GM12878 (cell line): ENCODE data around the gene MYRF. TPM values are rescaled to one million over a fixed set of nuclear protein-coding genes. Genes with fewer than 3 reads are reported as not detected.
A peak's percentile ranks its signal among the peaks of the same experiment; 100 is the strongest.

Experiments
- ATF2 ChIP-seq: IDR thresholded peaks from 2 replicates; pipeline ENCODE4 v1.6.1; 2012; ENCODE audit warnings: low read length, inconsistent platforms
- FOXK2 ChIP-seq: fragments of 450-650 bp; IDR thresholded peaks from 2 replicates; pipeline ENCODE4 v1.6.1; 2017; ENCODE audit warnings: mild to moderate bottlenecking, moderate library complexity
- MTA3 ChIP-seq: IDR thresholded peaks from 2 replicates; pipeline ENCODE4 v1.6.1; 2012; ENCODE audit warnings: low read length, inconsistent platforms, borderline replicate concordance
- NFXL1 ChIP-seq: fragments of 450-650 bp; IDR thresholded peaks from 2 replicates; pipeline ENCODE4 v1.6.1; 2017; ENCODE audit warnings: antibody characterized with exemption, mild to moderate bottlenecking, borderline replicate concordance
- NR2F1 ChIP-seq: fragments of 450-650 bp; conservative IDR thresholded peaks from 2 replicates; pipeline ENCODE4 v1.6.1; 2017; ENCODE audit warnings: mild to moderate bottlenecking
- POLR2AphosphoS5 ChIP-seq: IDR thresholded peaks from 2 replicates; pipeline ENCODE4 v1.6.1; 2011; ENCODE audit warnings: mild to moderate bottlenecking, low read length, inconsistent platforms
- SKIL ChIP-seq: fragments of 450-650 bp; IDR thresholded peaks from 2 replicates; pipeline ENCODE4 v1.6.1; 2017; ENCODE audit warnings: mild to moderate bottlenecking, low read depth, inconsistent platforms; ENCODE audit not compliant: poor library complexity, severe bottlenecking
- YY1 ChIP-seq: IDR thresholded peaks from 2 replicates; pipeline ENCODE4 v1.6.1; 2011; ENCODE audit warnings: low read depth, mild to moderate bottlenecking, low read length
- ZNF687 ChIP-seq: fragments of 450-650 bp; IDR thresholded peaks from 2 replicates; pipeline ENCODE4 v1.6.1; 2017; ENCODE audit warnings: mild to moderate bottlenecking, moderate library complexity
- ZZZ3 ChIP-seq: IDR thresholded peaks from 2 replicates; pipeline ENCODE4 v1.6.1; 2011; ENCODE audit warnings: low read depth; ENCODE audit not compliant: control insufficient read depth, insufficient read length
- polyA plus RNA-seq, 11 experiments: library from polyadenylated mRNA; depleted of rRNA in 4 of 11; unstranded in 6 of 11; stranded (reverse) in 5 of 11; fragments of >200 nt; fragmentation: Nextera tagmentation in 4 of 11; fragmentation: Illumina TruSeq in 1 of 11; extraction: Ambion mirVana in 4 of 11; extraction: Trizol in 1 of 11; gene quantifications; 1 replicate in 1 of 11; 2 replicates in 10 of 11; pipeline versions ENCODE4 v1.2.1 to v1.2.3, GENCODE V29; 2011 to 2016; ENCODE audit warnings: inconsistent platforms in 2 of 11, missing spikeins in 2 of 11, low read depth in 1 of 11
- total RNA-seq, 4 experiments: library from RNA; depleted of rRNA in 3 of 4; stranded (reverse); fragments of >200 nt in 3 of 4; fragmentation: Illumina TruSeq in 1 of 4; extraction: Trizol in 1 of 4; gene quantifications; 2 replicates each; pipeline versions ENCODE4 v1.2.1 to v1.2.3, GENCODE V29; 2013 to 2021

The MYRF gene
- total and polyA plus RNA-seq, 10 of the 15 experiments (the other 5 are each of a cell fraction or from before 2014, with no cell fraction given) = 0.27 to 15.6 (median 0.89) TPM

GRCh38 chr11:61827571-61828378 lies 75.3 kb downstream of the MYRF start, which contains the start of gene FADS2 (continued):
- TF ChIP-seq SKIL (no peak), YY1 (peak; percentile 38; the same call in 1 of the 2 replicates), NR2F1 (no peak), NFXL1 (no peak), ATF2 (no peak), ZZZ3 (no peak), FOXK2 (no peak), ZNF687 (peak; percentile 36), POLR2AphosphoS5 (no peak; the same call in 1 of the 2 replicates), MTA3 (no peak)
